AG09309 (cell line): Measurements from ENCODE around the gene ARHGAP26.
"Not testable (repeated sequence)": the region's sequence is repeated elsewhere in the genome, so short reads cannot be mapped to it uniquely, and the experiment has no call there.

Experiments
- DNase-seq: peaks from one replicate; pipeline ENCODE4 v3.0.0-alpha.2; 2010; ENCODE audit warnings: low read depth
- H3K4me3 ChIP-seq: 2 replicates; pipeline ENCODE4 v1.5.1; 2011; ENCODE audit warnings: mild to moderate bottlenecking, low read depth, low read length, moderate library complexity; ENCODE audit not compliant: control insufficient read depth
- CTCF ChIP-seq: IDR thresholded peaks from 2 replicates; pipeline ENCODE4 v1.5.1; 2011; ENCODE audit warnings: mild to moderate bottlenecking, low read depth, low read length, inconsistent platforms; ENCODE audit not compliant: insufficient read depth, control insufficient read depth; ENCODE audit errors: missing control alignments

The ARHGAP26 gene

DNA sequence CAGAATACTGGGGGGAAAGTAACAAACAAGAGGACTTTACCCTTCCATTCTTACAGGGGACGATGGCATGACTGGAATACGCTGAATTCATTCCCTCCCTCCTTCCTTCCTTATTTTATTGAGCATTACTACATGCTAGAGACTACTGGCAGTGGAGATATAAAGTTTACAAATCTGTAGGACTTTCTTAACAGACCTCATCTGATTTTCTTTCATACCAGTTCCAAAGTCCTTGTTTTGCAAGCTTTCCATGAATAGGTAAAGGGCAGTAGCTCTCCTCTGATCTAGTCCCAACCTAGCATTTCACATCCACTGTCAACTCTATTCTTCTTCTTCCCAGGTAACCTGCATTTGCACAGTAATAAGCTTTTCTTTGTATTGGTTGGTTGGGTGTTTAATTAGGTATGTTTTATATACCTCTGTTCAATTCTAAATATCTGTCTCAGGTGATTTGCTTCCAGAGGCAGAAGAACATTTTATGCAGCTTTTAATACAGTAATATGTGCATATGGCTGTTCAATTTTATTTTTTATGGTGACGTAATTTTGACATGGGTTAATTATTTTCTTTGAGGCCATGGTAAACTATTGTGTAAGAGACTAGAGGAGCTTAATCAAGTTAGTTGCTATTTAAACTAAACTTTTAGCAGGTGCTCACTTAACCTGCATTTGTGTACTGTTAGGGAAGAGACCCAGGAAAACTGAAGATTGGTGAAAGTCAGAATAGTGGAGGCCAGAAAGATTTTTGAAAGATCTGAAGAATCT lies 150.9 kb downstream of the ARHGAP26 start:
- DNase-seq: no peak
- H3K4me3 ChIP-seq: no peak overlapping the region
- TF ChIP-seq CTCF: no peak

GRCh38 chr5:142922223-142922952 lies 152.2 kb downstream of the ARHGAP26 start:
- no peak overlapping the region for H3K4me3 ChIP-seq
- DNase-seq: peak; percentile 28
- TF ChIP-seq CTCF: no peak

DNA sequence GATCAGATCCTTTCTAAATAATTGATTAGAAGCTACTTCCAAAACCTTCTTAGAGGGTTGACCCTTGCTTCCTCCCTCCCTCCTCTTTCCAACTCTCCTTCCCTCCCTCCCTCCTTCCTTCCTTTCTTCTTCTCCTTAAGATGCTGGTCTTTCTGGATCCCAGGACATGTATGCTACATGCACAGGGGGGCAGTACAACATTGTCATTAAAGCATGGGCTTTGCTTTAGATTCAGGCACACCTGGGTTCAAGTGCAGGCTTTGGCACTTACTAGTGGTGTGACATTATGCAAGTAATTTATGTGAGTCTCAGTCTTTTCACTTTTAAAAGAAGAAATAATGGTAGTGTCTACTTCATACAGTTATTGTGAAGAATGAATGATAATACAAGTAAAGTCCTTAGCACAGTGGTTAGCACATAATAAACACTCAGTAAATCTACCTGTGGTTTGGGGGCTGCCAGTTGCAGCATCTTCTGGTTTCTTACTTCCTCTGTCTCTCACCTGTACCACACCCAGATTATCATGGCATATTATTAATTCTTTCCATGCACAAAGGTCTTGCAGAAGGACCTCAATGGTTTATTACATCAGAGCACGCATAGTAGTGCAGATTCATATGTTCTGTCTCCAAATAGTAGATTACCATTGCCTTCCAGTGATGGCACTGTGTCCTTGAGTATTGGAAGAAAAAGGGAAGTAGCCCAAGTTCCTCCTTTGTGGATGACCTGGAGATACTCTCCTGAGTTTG lies 154.1 kb downstream of the ARHGAP26 start:
- DNase-seq: no peak
- no peak overlapping the region for H3K4me3 ChIP-seq
- TF ChIP-seq CTCF: peak; percentile 24

- no peak for TF ChIP-seq CTCF
- H3K4me3 ChIP-seq: no peak overlapping the region
- DNase-seq: peak; percentile 79
Measured at GRCh38 chr5:142925795-142926194, 155.6 kb downstream of the ARHGAP26 start.

- no peak for TF ChIP-seq CTCF
- DNase-seq: no peak
- H3K4me3 ChIP-seq: no peak overlapping the region
Measured at GRCh38 chr5:142926549-142926948, 156.4 kb downstream of the ARHGAP26 start.

GRCh38 chr5:142928999-142929398 lies 158.8 kb downstream of the ARHGAP26 start:
- DNase-seq, H3K4me3 ChIP-seq: not testable (repeated sequence)

- no peak for TF ChIP-seq CTCF
- H3K4me3 ChIP-seq: no peak overlapping the region
- DNase-seq: no peak
Measured at GRCh38 chr5:142929587-142929986, 159.4 kb downstream of the ARHGAP26 start.
